Tibial nerve (tissue), 4 donors: ENCODE measurements around the gene GSTO1. TPM values are rescaled to one million over a fixed set of nuclear protein-coding genes. Genes with fewer than 3 reads are reported as not detected.

Experiments
- DNase-seq, 2 donors: peaks; one replicate each; pipeline ENCODE4 v3.0.0-alpha.2; 2019; ENCODE audit warnings: low spot score in 2 of 2
- H3K27ac ChIP-seq, 4 donors: fragments of 200-600 bp; sonication (generic) in 3 of 4; one replicate each; pipeline ENCODE4 v1.5.1; 2017 to 2019; ENCODE audit warnings: mild to moderate bottlenecking in 1 of 4
- H3K27me3 ChIP-seq, 2 donors: fragments of 200-600 bp; sonication (generic) in 1 of 2; one replicate each; pipeline versions ENCODE4 v1.5.1 to v1.6.0; 2017 to 2019
- H3K36me3 ChIP-seq, 3 donors: fragments of 200-600 bp; sonication (generic); one replicate each; pipeline ENCODE4 v1.5.1; 2018 to 2019
- H3K4me1 ChIP-seq, 4 donors: fragments of 200-600 bp; sonication (generic) in 3 of 4; one replicate each; pipeline ENCODE4 v1.5.1; 2017 to 2019
- H3K4me3 ChIP-seq, 4 donors: fragments of 200-600 bp; sonication (generic) in 3 of 4; one replicate each; pipeline ENCODE4 v1.5.1; 2017 to 2019; ENCODE audit warnings: mild to moderate bottlenecking in 1 of 4, moderate library complexity in 1 of 4
- H3K9me3 ChIP-seq, 4 donors: fragments of 200-600 bp; sonication (generic) in 3 of 4; one replicate each; pipeline ENCODE4 v1.5.1; 2017 to 2019
- CTCF ChIP-seq, 5 experiments: fragments of 200-600 bp in 3 of 5; fragments of 450-650 bp in 2 of 5; sonication (generic) in 3 of 5; IDR thresholded peaks; one replicate each; pipeline ENCODE4 v1.5.1; 2016 to 2019; ENCODE audit warnings: antibody characterized with exemption in 5 of 5, mild to moderate bottlenecking in 3 of 5, moderate library complexity in 2 of 5
- EP300 ChIP-seq, 2 donors: sonication (generic); formaldehyde crosslinking; IDR thresholded peaks; one replicate each; pipeline ENCODE4 v1.6.1; 2017; ENCODE audit warnings: antibody characterized with exemption in 2 of 2, mild to moderate bottlenecking in 1 of 2
- POLR2A ChIP-seq, 2 donors: fragments of 450-650 bp; IDR thresholded peaks; one replicate each; pipeline ENCODE4 v1.6.1; 2017; ENCODE audit warnings: antibody characterized with exemption in 2 of 2, mild to moderate bottlenecking in 2 of 2, moderate library complexity in 2 of 2
- WGBS, 2 donors: methylation state at CpG; one replicate each; pipeline ENCODE4 v1.1.5; 2018; 5-methylcytosine and 5-hydroxymethylcytosine counted together
- total RNA-seq, 4 donors: library from RNA; depleted of rRNA; stranded (reverse); fragments of >200 nt; gene quantifications; one replicate each; pipeline ENCODE4 v1.1.0, GENCODE V29; 2016

The GSTO1 gene
- total RNA-seq, 4 donors from 2014 or later, result 51.6 to 84.6 (median 68.1) TPM

- TF ChIP-seq POLR2A (IDR thresholded peaks at IDR 0.05) (no peak), EP300 (IDR thresholded peaks at IDR 0.05) (no peak)
- no peak overlapping the region for H3K27ac ChIP-seq
- no peak for DNase-seq
- no peaks in the 10 kb centered on the region for H3K36me3 ChIP-seq
- H3K4me3 ChIP-seq, result no peak overlapping the region
- H3K4me1 ChIP-seq, result no peaks in the 10 kb centered on the region
- WGBS, 2 donors, result 59 to 78% methylated on average over 2 of the region's 2 CpGs
- H3K9me3 ChIP-seq, result no peaks in the 10 kb centered on the region
- no peaks in the 10 kb centered on the region for H3K27me3 ChIP-seq
These were observed 34.2 kb upstream of the GSTO1 start for GRCh38 chr10:104220522-104220921.

- no peak for DNase-seq
- Histone ChIP-seq H3K27ac (no peak overlapping the region), H3K4me3 (no peak overlapping the region), H3K36me3 (no peaks in the 10 kb centered on the region), H3K9me3 (no peaks in the 10 kb centered on the region), H3K4me1 (no peaks in the 10 kb centered on the region), H3K27me3 (no peaks in the 10 kb centered on the region)
- no peak for TF ChIP-seq EP300 (IDR thresholded peaks at IDR 0.05)
These were observed 31.4 kb upstream of the GSTO1 start for GRCh38 chr10:104223304-104223703.

- no peaks in the 10 kb centered on the region for H3K27me3 ChIP-seq
- DNase-seq, result no peak
- H3K27ac ChIP-seq, result no peak overlapping the region
- TF ChIP-seq CTCF (IDR thresholded peaks at IDR 0.05), result no peak
- TF ChIP-seq EP300 (IDR thresholded peaks at IDR 0.05), result no peak
- H3K4me1 ChIP-seq, result peaks cover 0 to 12% (median 6%) of the 10 kb centered on the region in 4 donors
- no peaks in the 10 kb centered on the region for H3K36me3 ChIP-seq
- H3K4me3 ChIP-seq, result no peak overlapping the region
- peaks cover 0 to 6% (median 0%) of the 10 kb centered on the region in 4 donors for H3K9me3 ChIP-seq
- WGBS, 2 donors, result 68 to 75% methylated on average over 4 of the region's 4 CpGs
These were observed 24.2 kb upstream of the GSTO1 start for GRCh38 chr10:104230490-104230889.

- TF ChIP-seq EP300 (IDR thresholded peaks at IDR 0.05) (peak in 1 of 2 donors; percentile 67), POLR2A (IDR thresholded peaks at IDR 0.05) (no peak), CTCF (IDR thresholded peaks at IDR 0.05) (peak in 1 of 5 experiments; percentile 45)
- peak; percentile 99 to 100 for DNase-seq
- WGBS, 2 donors, result 1% methylated on average over 57 to 58 of the region's 60 CpGs
- peak within 1 kb of the TSS; percentile 51 to 95 (median 80) for H3K4me3 ChIP-seq
- no peaks in the 10 kb centered on the region for H3K36me3 ChIP-seq
- H3K27me3 ChIP-seq, result no peaks in the 10 kb centered on the region
- peak within 1 kb of the TSS in 2 of 4 donors; percentile 55 to 83 for H3K27ac ChIP-seq
- peaks cover 0 to 6% (median 0%) of the 10 kb centered on the region in 4 donors for H3K9me3 ChIP-seq
- peaks cover 0 to 12% (median 6%) of the 10 kb centered on the region in 4 donors for H3K4me1 ChIP-seq
These were observed 22.7 kb upstream of the GSTO1 start, which contains the start of gene CFAP43 for GRCh38 chr10:104231784-104232612. Gene CFAP43, minus strand, starts transcription at chr10:104232364. Its CDS starts 118 bp downstream, at chr10:104232246.

GRCh38 chr10:104232613-104233102 lies 22.0 kb upstream of the GSTO1 start:
- no peaks in the 10 kb centered on the region for H3K36me3 ChIP-seq
- H3K4me1 ChIP-seq, result peaks cover 0 to 12% (median 6%) of the 10 kb centered on the region in 4 donors
- no peak for DNase-seq
- peaks cover 0 to 6% (median 0%) of the 10 kb centered on the region in 4 donors for H3K9me3 ChIP-seq
- WGBS, 2 donors, result 16 to 19% methylated on average over 20 of the region's 20 CpGs
- H3K27ac ChIP-seq, result peak overlapping the region in 1 of 4 donors; percentile 83
- peak overlapping the region; percentile 51 to 95 (median 80) for H3K4me3 ChIP-seq
- H3K27me3 ChIP-seq, result no peaks in the 10 kb centered on the region
- TF ChIP-seq CTCF (IDR thresholded peaks at IDR 0.05) (no peak), EP300 (IDR thresholded peaks at IDR 0.05) (no peak), POLR2A (IDR thresholded peaks at IDR 0.05) (no peak)

GRCh38 chr10:104233817-104234216 lies 20.9 kb upstream of the GSTO1 start:
- H3K4me3 ChIP-seq, result no peak overlapping the region
- 63 to 78% methylated on average over 1 of the region's 1 CpG for WGBS, 2 donors
- H3K36me3 ChIP-seq, result no peaks in the 10 kb centered on the region
- no peak for TF ChIP-seq POLR2A (IDR thresholded peaks at IDR 0.05)
- no peaks in the 10 kb centered on the region for H3K27me3 ChIP-seq
- DNase-seq, result no peak
- H3K4me1 ChIP-seq, result peaks cover 0 to 12% (median 6%) of the 10 kb centered on the region in 4 donors
- no peak overlapping the region for H3K27ac ChIP-seq
- peaks cover 0 to 6% (median 0%) of the 10 kb centered on the region in 4 donors for H3K9me3 ChIP-seq
